Ectodermal cell (in vitro differentiated cells): ENCODE data around the gene GALM.
"Not testable (repeated sequence)": the region's sequence is repeated elsewhere in the genome, so short reads cannot be mapped to it uniquely, and the experiment has no call there.

Source experiments
- H3K27ac ChIP-seq: 2 replicates; pipeline ENCODE4 v1.7.0; 2013; ENCODE audit warnings: mild to moderate bottlenecking, low read depth, low read length; ENCODE audit not compliant: insufficient read depth, poor library complexity, severe bottlenecking
- H3K27me3 ChIP-seq: 2 replicates; pipeline ENCODE4 v1.7.0; 2013; ENCODE audit warnings: mild to moderate bottlenecking, low read length; ENCODE audit not compliant: insufficient read depth, control insufficient read depth, poor library complexity, severe bottlenecking
- H3K36me3 ChIP-seq: one replicate; pipeline ENCODE4 v1.7.0; 2013; ENCODE audit warnings: low read length; ENCODE audit not compliant: control insufficient read depth, insufficient read depth
- H3K4me1 ChIP-seq: one replicate; pipeline ENCODE4 v1.7.0; 2013; ENCODE audit warnings: low read length; ENCODE audit not compliant: control insufficient read depth, insufficient read depth
- H3K4me3 ChIP-seq: 2 replicates; pipeline ENCODE4 v1.7.0; 2013; ENCODE audit warnings: low read depth, low read length, control low read depth; ENCODE audit not compliant: insufficient read depth
- H3K9me3 ChIP-seq: 2 replicates; pipeline ENCODE4 v1.7.0; 2013; ENCODE audit warnings: mild to moderate bottlenecking, low read length, moderate library complexity; ENCODE audit not compliant: control insufficient read depth
- WGBS, 2 experiments: methylation state at CpG; one replicate each; pipeline ENCODE4 v1.1.7; 2013; ENCODE audit warnings: missing lambda C conversion rate in 2 of 2; 5-methylcytosine and 5-hydroxymethylcytosine counted together

GALM gene

DNA sequence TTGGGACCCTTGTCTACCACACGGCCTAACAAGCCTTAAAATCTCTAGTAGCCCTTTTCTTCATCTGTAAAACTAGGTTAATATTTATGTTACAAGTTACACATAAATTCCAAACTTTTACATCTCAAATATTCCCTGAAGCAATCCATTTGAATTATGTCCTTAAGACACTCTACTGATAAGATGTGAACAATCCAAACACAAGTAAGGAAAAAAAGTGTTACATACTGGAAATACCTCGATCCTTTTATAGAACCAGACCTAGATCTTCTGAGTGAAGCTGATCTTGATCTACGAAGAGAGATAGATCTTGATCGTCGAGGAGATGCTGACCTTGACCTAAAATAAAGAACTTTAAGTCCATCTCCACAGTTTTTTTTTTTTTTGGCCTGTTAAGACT lies 81.9 kb downstream of the GALM start:
- Histone ChIP-seq H3K4me3 (no peak overlapping the region), H3K27ac (no peak overlapping the region), H3K27me3 (no peaks in the 10 kb centered on the region), H3K9me3 (no peaks in the 10 kb centered on the region), H3K4me1 (peaks cover 19% of the 10 kb centered on the region), H3K36me3 (peaks cover 58% of the 10 kb centered on the region)
- WGBS, 2 experiments, result 98% methylated on average over 5 of the region's 5 CpGs

DNA sequence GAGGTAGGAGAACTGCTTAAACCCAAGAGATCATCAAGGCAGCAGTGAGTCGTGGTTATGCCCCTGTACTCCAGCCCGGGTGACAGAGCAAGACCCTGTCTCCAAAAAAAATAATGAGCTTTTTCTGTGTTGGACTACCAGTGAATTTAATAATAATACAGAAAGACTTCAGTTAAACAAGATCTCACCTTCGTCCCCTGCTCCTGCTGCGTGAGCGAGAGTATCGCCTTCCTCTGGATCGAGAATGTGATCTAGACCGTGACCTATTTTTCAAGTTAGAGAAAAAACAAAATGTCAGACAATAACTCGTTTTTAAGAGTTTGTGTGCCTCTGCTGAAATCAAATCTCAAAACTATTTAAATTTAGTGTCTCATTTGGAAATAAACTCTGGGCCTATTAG lies 82.5 kb downstream of the GALM start:
- H3K9me3 ChIP-seq, result no peaks in the 10 kb centered on the region
- peaks cover 19% of the 10 kb centered on the region for H3K4me1 ChIP-seq
- WGBS, 2 experiments, result 93 to 94% methylated on average over 9 of the region's 9 CpGs
- no peaks in the 10 kb centered on the region for H3K27me3 ChIP-seq
- H3K27ac ChIP-seq, result no peak overlapping the region
- H3K4me3 ChIP-seq, result no peak overlapping the region
- H3K36me3 ChIP-seq, result peaks cover 58% of the 10 kb centered on the region

DNA sequence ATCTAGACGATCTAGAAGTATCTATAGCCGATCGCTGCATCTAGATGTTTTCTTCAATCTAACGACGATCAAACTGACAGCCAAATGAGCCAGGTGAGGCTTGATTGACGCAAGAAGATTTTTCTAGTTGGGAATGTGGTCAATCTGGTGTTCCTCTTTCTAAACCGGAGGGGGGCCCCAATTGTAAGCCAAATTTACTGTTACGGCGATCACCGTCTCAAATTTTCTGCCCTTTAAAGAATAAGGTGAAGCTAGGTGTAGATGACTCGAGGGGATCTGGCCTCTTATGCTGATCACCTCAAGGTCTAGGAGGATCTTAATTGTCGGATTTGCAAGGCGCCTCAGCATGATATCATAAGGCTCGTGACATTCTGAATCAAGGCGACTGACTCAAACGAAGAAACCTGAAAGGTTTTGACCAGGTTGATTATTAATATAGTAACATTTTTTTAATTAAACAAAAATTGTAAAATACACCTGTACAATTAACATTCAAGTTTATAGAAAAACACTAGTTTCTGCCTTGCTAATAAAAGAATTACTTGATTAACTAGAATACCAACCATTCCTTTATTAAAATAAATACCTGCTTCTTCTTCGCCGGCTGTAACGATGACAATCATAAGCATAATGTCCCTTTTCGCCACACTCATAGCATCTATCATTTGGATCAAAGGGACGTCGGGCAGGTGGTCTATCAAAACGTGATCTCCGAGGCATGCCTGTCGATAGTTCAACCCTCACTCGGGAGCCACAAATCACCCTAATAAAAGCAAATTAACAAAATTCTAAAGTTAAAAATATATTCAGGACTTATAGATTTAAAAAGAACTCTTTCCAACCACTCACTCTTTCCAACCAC lies 83.3 kb downstream of the GALM start:
- WGBS, 2 experiments, result 74% methylated on average over 25 of the region's 26 CpGs
- Histone ChIP-seq H3K27ac (no peak overlapping the region), H3K4me1 (peaks cover 19% of the 10 kb centered on the region), H3K4me3 (peak overlapping the region; percentile 72), H3K36me3 (peaks cover 50% of the 10 kb centered on the region), H3K9me3 (no peaks in the 10 kb centered on the region), H3K27me3 (no peaks in the 10 kb centered on the region)

DNA sequence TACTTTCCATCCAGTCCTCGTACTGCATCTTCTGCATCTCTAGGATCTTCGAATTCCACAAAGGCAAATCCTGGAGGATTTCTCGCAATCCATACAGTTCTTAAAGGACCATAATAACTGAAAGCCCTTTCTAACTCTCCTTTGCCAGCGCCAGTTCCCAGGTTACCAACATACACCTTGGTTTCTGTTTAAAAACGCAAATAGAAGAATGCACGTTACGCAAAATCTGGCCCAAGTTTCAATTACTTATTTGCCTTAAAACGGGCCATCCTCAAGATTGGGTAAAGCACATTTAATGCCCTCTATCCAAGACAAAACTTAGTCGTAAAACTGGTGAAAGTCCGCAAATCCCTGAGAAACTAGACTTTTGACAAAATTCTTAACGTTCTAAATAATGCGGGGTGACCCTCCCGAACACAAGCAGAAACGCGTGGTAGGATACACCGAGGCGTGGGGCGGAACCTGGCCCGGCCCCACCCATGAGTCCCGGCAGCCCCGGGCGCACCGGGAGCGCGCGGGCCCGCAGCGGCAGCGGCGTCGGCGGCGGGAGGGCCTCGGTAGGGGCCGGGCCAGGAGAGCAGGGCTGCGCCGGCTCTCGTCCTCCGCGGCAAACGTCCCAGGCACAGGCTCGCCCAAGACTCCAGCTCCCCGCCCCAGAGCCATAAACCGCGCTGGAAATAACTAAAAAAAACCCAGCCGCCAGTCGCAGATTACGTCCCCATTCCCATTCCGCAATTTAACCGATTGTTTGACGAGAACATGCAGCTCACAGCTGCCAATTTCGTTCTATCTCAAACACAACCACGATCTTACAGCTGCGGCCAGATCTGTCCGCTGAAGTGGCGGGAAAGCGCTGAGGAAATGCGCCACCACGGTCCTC lies 84.3 kb downstream of the GALM start:
- Histone ChIP-seq H3K9me3 (no peaks in the 10 kb centered on the region), H3K27me3 (no peaks in the 10 kb centered on the region), H3K4me3 (peak overlapping the region; percentile 72), H3K4me1 (peaks cover 19% of the 10 kb centered on the region), H3K36me3 (peaks cover 40% of the 10 kb centered on the region), H3K27ac (peak overlapping the region; percentile 85)
- 1% methylated on average over 59 of the region's 59 CpGs for WGBS, 2 experiments

DNA sequence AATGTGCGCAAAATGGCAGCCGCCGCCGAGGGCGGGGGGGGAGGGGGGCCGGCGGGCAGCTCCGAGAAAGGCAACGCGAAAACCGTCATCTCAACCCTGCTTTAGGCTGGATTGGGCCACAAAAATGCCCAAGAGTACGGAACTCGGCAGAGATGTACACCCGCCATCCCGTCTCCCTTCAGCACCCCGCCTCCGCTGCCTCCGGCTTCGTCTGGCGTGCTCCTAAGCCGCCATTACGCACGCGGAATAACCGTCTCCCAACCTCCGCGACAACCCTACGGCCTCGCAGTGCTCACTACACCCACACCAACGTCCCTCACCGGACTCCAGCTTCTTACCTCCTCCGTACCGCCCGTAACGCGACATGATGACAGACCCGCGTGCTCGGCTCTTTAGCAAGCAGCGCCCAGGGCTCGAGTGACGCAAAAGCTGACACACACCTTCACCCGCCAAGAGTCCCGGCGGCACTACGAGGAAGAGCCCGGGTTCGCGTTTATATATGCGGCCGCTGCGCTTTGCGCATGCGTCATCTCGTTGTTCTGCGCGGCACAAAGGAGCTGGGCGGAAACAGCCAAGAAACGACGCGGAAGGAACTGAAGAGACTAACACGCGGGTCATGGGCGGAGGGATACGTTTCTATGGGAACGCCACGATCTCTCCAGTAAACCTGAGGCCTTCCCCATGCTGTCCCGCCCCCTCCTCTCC lies 85.1 kb downstream of the GALM start, which contains the start of gene SRSF7:
Gene SRSF7 (minus strand): TSS at position 471 of the 705 bp plus-strand sequence. CDS start 105 bp downstream, at position 366.
- Histone ChIP-seq H3K4me3 (peak within 1 kb of the TSS; percentile 72), H3K36me3 (peaks cover 34% of the 10 kb centered on the region), H3K9me3 (no peaks in the 10 kb centered on the region), H3K27me3 (no peaks in the 10 kb centered on the region), H3K27ac (peak within 1 kb of the TSS; percentile 92), H3K4me1 (peaks cover 19% of the 10 kb centered on the region)
- WGBS, 2 experiments, result 0% methylated on average over 68 of the region's 68 CpGs

DNA sequence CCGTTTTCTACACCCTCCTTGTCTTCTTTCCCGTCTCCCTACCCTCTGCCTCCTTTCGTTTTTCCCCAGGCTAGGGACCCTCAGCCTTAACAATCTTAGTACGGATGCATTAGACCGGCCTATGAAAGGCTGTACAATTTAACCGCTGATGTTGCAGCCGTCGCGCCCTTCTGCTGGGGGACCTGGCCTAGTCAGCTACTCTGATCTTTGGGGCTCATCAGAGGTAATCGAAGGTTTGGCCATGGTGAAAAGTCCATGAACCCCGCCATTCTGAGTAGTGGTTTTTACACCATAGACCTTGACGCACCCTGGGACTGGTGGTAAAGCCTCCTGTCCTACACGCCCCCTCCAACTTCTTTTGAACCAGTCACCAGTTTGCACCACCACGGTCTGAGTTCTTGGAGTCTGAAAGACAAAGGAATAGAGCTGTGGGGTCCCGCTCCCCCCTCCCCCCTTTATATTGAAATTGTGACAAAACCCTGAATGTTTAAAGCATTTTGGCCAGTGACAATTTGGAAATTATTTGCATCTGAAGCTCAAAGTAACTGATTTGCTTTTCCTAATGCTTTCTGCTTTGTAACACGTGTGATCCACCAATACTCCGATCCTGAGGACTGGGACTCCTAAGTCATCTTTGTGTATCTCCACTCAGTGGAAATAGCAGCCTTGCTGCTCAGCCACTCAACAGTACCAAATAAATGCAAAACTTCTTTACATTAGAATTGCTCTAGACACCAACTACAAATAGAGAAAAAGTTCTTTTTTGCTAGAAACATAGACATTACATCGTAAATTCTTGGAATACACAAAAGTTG lies 85.9 kb downstream of the GALM start:
- H3K27me3 ChIP-seq, result no peaks in the 10 kb centered on the region
- H3K9me3 ChIP-seq, result no peaks in the 10 kb centered on the region
- 6 to 10% methylated on average over 17 to 18 of the region's 18 CpGs for whole genome bisulfite sequencing, 2 experiments
- peak overlapping the region; percentile 72 for H3K4me3 ChIP-seq
- peaks cover 28% of the 10 kb centered on the region for H3K36me3 ChIP-seq
- H3K4me1 ChIP-seq, result peaks cover 19% of the 10 kb centered on the region
- peak overlapping the region; percentile 92 for H3K27ac ChIP-seq

DNA sequence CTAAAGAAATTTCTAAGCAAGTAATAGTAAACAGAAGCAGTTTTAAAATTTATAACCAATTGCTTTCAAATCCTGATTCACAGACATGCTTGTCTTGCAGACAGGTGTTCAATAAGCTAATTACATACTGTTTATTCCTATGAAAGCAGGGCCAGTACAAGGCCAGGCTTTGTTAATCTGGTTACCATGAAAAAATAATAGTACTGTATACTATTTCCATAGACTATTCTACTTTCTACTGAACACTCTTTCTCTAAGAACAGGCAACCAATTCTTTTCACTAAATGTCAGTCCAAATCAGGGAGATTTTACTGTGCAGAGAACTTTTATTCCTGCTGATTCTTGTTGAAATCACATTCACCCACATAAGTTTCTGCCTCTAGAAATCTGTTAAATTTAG lies 88.1 kb downstream of the GALM start:
- peaks cover 8% of the 10 kb centered on the region for H3K4me1 ChIP-seq
- no peak overlapping the region for H3K4me3 ChIP-seq
- no peaks in the 10 kb centered on the region for H3K9me3 ChIP-seq
- H3K36me3 ChIP-seq, result peaks cover 7% of the 10 kb centered on the region
- no peak overlapping the region for H3K27ac ChIP-seq
- no peaks in the 10 kb centered on the region for H3K27me3 ChIP-seq

DNA sequence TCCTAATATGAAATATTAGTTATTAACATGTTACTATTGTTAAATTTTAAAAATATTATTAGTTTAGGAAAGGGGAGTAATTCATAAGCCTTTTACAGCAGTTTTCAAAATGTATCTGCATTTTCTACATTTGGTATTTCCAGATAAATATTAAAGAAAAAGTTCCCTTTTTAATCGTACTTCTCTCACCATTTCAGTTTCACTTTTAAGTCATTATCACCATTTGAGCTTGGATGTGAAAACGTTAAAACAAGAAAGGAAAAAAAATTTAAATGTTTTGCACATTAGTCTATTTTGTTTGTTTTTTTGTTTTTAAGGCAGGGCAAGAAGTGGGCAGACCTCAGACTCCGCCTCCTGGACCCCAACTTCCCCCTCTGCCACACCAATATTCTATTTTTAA lies 88.6 kb downstream of the GALM start:
- H3K9me3 ChIP-seq, result no peaks in the 10 kb centered on the region
- no peak overlapping the region for H3K4me3 ChIP-seq
- peaks cover 7% of the 10 kb centered on the region for H3K4me1 ChIP-seq
- H3K27me3 ChIP-seq, result no peaks in the 10 kb centered on the region
- no peak overlapping the region for H3K27ac ChIP-seq
- 63 to 100% methylated on average over 1 of the region's 3 CpGs for WGBS, 2 experiments
- H3K36me3 ChIP-seq, result peaks cover 3% of the 10 kb centered on the region

DNA sequence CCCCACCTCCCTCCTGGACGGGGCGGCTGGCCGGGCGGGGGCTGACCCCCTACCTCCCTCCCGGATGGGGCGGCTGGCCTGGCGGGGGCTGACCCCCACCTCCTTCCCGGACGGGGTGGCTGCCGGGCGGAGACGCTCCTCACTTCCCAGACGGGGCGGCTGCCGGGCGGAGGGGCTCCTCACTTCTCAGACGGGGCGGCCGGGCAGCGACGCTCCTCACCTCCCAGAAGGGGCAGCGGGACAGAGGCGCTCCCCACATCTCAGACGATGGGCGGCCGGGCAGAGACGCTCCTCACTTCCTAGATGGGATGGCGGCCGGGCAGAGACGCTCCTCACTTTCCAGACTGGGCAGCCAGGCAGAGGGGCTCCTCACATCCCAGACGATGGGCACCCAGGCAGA lies 90.0 kb downstream of the GALM start:
- 95 to 97% methylated on average over 31 of the region's 31 CpGs for WGBS, 2 experiments
- not testable (repeated sequence) for H3K36me3 ChIP-seq, H3K27ac ChIP-seq, H3K27me3 ChIP-seq, H3K9me3 ChIP-seq, H3K4me3 ChIP-seq, H3K4me1 ChIP-seq
